ENCODE measurements around the gene MAPKAP1. TPM values are rescaled to one million over a fixed set of nuclear protein-coding genes. Genes with fewer than 3 reads are reported as not detected.

The MAPKAP1 gene
- total and polyA plus RNA-seq, 2 experiments from 2014 or later = 68.5 to 74.5 TPM

- TF ChIP-seq EZH2 (IDR thresholded peaks at IDR 0.05; ENCODE audit: insufficient read depth, poor library complexity, severe bottlenecking) (no peak), EZH2phosphoT487 (IDR thresholded peaks at IDR 0.05; ENCODE audit: insufficient read depth, low read depth) (no peak)
- Histone ChIP-seq H3K9ac (no peak overlapping the region), H3K4me2 (ENCODE audit: unreplicated experiment) (no peak overlapping the region), H3K27me3 (replicated peaks; ENCODE audit: insufficient read depth) (no peaks in the 10 kb centered on the region), H3K36me3 (ENCODE audit: low read depth) (no peaks in the 10 kb centered on the region), H2AFZ (no peak overlapping the region), H3K9me3 (ENCODE audit: low read depth) (no peaks in the 10 kb centered on the region), H3K4me3 (no peak overlapping the region), H3K4me1 (ENCODE audit: insufficient read depth) (no peaks in the 10 kb centered on the region), H3F3A (ENCODE audit: insufficient read depth) (no peaks in the 10 kb centered on the region), H3K9me2 (ENCODE audit: insufficient read depth) (no peaks in the 10 kb centered on the region), H4K20me1 (ENCODE audit: insufficient read depth) (no peaks in the 10 kb centered on the region), H3K79me2 (ENCODE audit: insufficient read depth) (no peaks in the 10 kb centered on the region), H3K27ac (no peak overlapping the region)
- DNase-seq = no peak
- in situ Hi-C loops (cut with MboI) = no loop called here
- WGBS, 2 experiments (ENCODE audit: low coverage in 1 of 2, low lambda C conversion rate in 2 of 2, missing lambda C conversion rate in 2 of 2) = 90 to 93% methylated on average over 2 of the region's 2 CpGs
Measured at GRCh38 chr9:125730168-125730567, 23.2 kb upstream of the MAPKAP1 start.

GRCh38 chr9:125726456-125727132 is 19.6 kb upstream of the MAPKAP1 start:
- Histone ChIP-seq H3K9ac (no peak overlapping the region), H2AFZ (0 out of 2 replicates have a peak overlapping the region, but pooled peaks have one; percentile 14), H3K9me3 (ENCODE audit: low read depth) (no peaks in the 10 kb centered on the region), H3K79me2 (ENCODE audit: insufficient read depth) (no peaks in the 10 kb centered on the region), H4K20me1 (ENCODE audit: insufficient read depth) (no peaks in the 10 kb centered on the region), H3K4me1 (ENCODE audit: insufficient read depth) (no peaks in the 10 kb centered on the region), H3K4me3 (no peak overlapping the region), H3K27ac (no peak overlapping the region), H3K9me2 (ENCODE audit: insufficient read depth) (no peaks in the 10 kb centered on the region), H3K27me3 (replicated peaks; ENCODE audit: insufficient read depth) (no peaks in the 10 kb centered on the region), H3K36me3 (ENCODE audit: low read depth) (no peaks in the 10 kb centered on the region), H3F3A (ENCODE audit: insufficient read depth) (no peaks in the 10 kb centered on the region), H3K4me2 (ENCODE audit: unreplicated experiment) (no peak overlapping the region)
- DNase-seq = no peak
- in situ Hi-C loops (cut with MboI) = no loop called here
- TF ChIP-seq EZH2 (IDR thresholded peaks at IDR 0.05; ENCODE audit: insufficient read depth, poor library complexity, severe bottlenecking) = no peak
- TF ChIP-seq EZH2phosphoT487 (IDR thresholded peaks at IDR 0.05; ENCODE audit: insufficient read depth, low read depth) = no peak
- WGBS, 2 experiments (ENCODE audit: low coverage in 1 of 2, low lambda C conversion rate in 2 of 2, missing lambda C conversion rate in 2 of 2) = 67 to 73% methylated on average over 13 of the region's 13 CpGs

GRCh38 chr9:125707472-125707804 is 430 bp upstream of the MAPKAP1 start:
- Histone ChIP-seq H3K4me3 (peak overlapping the region; percentile 83), H3K27me3 (replicated peaks; ENCODE audit: insufficient read depth) (no peaks in the 10 kb centered on the region), H3K4me1 (ENCODE audit: insufficient read depth) (peaks cover 20% of the 10 kb centered on the region), H2AFZ (peak overlapping the region; percentile 99), H3K9me3 (ENCODE audit: low read depth) (no peaks in the 10 kb centered on the region), H3K36me3 (ENCODE audit: low read depth) (no peaks in the 10 kb centered on the region), H3K4me2 (ENCODE audit: unreplicated experiment) (peak overlapping the region; percentile 97), H3F3A (ENCODE audit: insufficient read depth) (0 out of 2 replicates have a peak, but pooled peaks cover 6% of the 10 kb centered on the region), H3K27ac (peak overlapping the region; percentile 57), H3K9ac (peak overlapping the region; percentile 87), H4K20me1 (ENCODE audit: insufficient read depth) (no peaks in the 10 kb centered on the region), H3K9me2 (ENCODE audit: insufficient read depth) (no peaks in the 10 kb centered on the region), H3K79me2 (ENCODE audit: insufficient read depth) (peaks cover 46% of the 10 kb centered on the region)
- no peak for DNase-seq
- TF ChIP-seq EZH2 (IDR thresholded peaks at IDR 0.05; ENCODE audit: insufficient read depth, poor library complexity, severe bottlenecking) (no peak), EZH2phosphoT487 (IDR thresholded peaks at IDR 0.05; ENCODE audit: insufficient read depth, low read depth) (no peak)
- 11 to 14% methylated on average over 4 of the region's 4 CpGs for WGBS, 2 experiments (ENCODE audit: low coverage in 1 of 2, low lambda C conversion rate in 2 of 2, missing lambda C conversion rate in 2 of 2)
- in situ Hi-C loops (cut with MboI) = no loop called here

- peak overlapping the region; percentile 83 for H3K4me3 ChIP-seq
- no peaks in the 10 kb centered on the region for H3K36me3 ChIP-seq (ENCODE audit: low read depth)
- H4K20me1 ChIP-seq (ENCODE audit: insufficient read depth) = no peaks in the 10 kb centered on the region; the same call in 1 of the 2 replicates
- H2AFZ ChIP-seq = no peak overlapping the region
- WGBS, 2 experiments (ENCODE audit: low coverage in 1 of 2, low lambda C conversion rate in 2 of 2, missing lambda C conversion rate in 2 of 2) = 67% methylated on average over 4 of the region's 4 CpGs
- no peak overlapping the region for H3K27ac ChIP-seq
- peak overlapping the region; percentile 97 for H3K4me2 ChIP-seq (ENCODE audit: unreplicated experiment)
- H3K9me3 ChIP-seq (ENCODE audit: low read depth) = no peaks in the 10 kb centered on the region
- peaks cover 54% of the 10 kb centered on the region for H3K79me2 ChIP-seq (ENCODE audit: insufficient read depth)
- TF ChIP-seq EZH2 (IDR thresholded peaks at IDR 0.05; ENCODE audit: insufficient read depth, poor library complexity, severe bottlenecking) (no peak), EZH2phosphoT487 (IDR thresholded peaks at IDR 0.05; ENCODE audit: insufficient read depth, low read depth) (no peak)
- H3K9me2 ChIP-seq (ENCODE audit: insufficient read depth) = no peaks in the 10 kb centered on the region
- no peaks in the 10 kb centered on the region for H3K27me3 ChIP-seq (replicated peaks; ENCODE audit: insufficient read depth)
- no peak for DNase-seq
- peak overlapping the region; percentile 87 for H3K9ac ChIP-seq
- in situ Hi-C loops (cut with MboI) = no loop called here
- H3K4me1 ChIP-seq (ENCODE audit: insufficient read depth) = peaks cover 28% of the 10 kb centered on the region
- H3F3A ChIP-seq (ENCODE audit: insufficient read depth) = peaks cover 21% of the 10 kb centered on the region
Measured at GRCh38 chr9:125705893-125706292, 1.1 kb downstream of the MAPKAP1 start.

Data from GM23248 (cell line).